HG02981 (cell line): ENCODE measurements around the gene BORCS5.
"Not testable (repeated sequence)": the region's sequence is repeated elsewhere in the genome, so short reads cannot be mapped to it uniquely, and the experiment has no call there.

Source experiments
- ATAC-seq: cut with Tn5 transposase; IDR thresholded peaks from one replicate; pipeline ENCODE4 v1.9.1; 2021; ENCODE audit warnings: mild to moderate bottlenecking, moderate library complexity; ENCODE audit not compliant: unreplicated experiment

The BORCS5 gene

DNA sequence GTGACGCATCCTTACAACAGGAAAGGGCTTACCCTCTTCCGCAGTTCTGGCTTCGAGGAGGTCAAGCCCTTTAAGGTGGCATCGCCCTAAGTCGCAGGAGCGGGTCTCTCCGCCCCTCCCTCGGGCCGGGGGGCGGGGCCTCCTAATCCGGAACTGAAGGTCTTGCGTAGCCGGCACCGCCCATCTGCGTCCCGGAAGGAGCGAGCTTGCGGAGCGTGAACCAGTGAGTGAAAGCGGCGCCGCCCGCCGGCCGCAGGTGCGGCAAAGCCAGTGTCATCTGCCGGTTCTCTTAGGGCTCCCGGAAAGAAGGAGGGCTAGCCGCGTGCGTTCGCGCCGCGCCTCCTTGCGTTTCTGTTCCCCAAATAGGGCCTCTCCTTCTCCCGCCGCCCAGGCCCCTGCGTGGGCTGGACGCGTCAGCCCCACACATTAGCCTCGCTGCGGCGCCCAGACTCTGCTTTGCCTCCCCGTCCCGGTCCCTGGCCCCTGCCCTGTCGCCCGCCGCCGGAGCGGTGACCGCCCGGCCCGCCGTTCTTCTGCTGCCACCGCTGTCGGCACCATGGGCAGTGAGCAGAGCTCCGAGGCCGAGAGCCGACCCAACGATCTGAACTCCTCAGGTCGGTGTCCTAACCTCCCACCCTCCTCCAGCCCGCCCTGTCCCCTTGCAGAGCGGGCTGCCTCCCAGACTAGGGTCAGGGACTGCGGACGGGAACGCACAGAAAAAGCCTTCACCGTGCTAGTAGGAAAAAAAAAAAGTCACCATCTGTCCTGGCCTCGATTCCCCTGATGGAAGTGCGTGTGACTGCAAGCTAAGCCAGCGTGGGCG is at the start of gene BORCS5:
TSS of gene BORCS5 (plus strand) at position 183 of the 823 bp plus-strand sequence. CDS start at position 557, 374 bp downstream.
- ATAC-seq = peak; percentile 88

DNA sequence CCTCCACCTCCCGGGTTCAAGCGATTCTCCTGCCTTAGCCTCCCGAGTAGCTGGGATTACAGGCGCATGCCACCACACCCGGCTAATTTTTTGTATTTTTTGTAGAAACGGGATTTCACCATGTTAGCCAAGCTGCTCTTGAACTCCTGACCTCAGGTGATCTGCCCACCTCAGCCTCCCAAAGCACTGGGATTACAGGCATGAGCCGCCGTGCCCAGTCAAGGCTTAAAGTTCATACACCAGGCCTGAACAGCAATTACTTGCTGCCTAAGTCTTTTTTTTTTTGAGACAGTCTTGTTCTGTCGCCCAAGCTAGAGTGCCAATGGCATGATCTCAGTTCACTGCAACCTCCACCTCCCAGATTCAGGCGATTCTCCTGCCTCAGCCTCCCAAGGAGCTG is 46.2 kb upstream of the BORCS5 start:
- ATAC-seq = not testable (repeated sequence)

DNA sequence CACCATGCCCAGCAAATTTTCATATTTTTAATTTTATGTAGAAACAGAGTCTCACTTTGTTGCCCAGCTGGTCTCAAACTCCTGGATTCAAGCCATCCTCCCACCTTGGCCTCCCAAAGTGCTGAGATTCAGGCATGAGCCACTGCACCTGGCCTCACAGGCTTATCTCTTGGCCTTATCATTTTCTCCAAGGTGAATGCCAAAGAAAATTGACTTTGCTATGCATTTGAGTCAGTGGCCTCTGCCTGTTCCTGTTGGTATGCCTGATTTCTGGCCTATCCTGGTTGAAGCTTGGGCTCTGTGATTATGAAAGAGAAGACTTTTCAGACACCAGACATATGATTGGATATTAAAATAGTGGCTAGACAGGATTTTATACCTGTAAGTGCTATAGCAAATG is 41.0 kb upstream of the BORCS5 start:
- no peak for ATAC-seq

DNA sequence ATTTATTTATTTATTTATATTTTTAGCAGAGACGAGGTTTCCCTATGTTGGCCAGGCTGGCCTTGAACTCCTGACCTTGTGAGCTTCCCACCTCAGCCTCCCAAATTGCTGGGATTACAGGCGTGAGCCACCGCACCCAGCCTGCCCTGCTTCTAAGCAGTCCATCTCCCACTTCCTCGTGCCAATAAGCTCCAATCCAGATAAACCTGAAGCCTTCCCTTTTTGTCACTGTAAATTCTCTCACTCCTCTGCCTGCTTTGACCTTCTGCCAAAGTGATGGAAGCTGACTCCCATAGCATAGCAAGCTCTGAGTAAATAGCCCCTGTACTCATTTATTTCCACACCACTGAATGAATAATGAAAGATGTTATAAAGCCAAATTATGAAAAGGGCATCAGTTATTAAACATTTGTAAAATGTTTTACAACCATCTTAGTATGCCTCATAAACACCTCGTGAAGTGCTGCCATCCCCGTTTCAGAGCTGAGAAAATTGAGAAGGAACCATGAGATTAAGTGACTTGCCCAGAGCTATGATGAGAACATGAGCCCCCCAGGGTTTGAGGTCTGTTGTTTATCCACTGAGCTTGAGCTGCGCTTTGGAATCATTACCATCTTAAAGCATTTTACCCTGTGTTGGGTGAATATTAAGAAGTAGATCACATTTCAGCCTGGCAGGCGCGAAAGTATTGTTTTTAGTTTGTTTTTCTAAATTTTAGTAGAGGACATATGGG is 37.3 kb upstream of the BORCS5 start:
- no peak for ATAC-seq

DNA sequence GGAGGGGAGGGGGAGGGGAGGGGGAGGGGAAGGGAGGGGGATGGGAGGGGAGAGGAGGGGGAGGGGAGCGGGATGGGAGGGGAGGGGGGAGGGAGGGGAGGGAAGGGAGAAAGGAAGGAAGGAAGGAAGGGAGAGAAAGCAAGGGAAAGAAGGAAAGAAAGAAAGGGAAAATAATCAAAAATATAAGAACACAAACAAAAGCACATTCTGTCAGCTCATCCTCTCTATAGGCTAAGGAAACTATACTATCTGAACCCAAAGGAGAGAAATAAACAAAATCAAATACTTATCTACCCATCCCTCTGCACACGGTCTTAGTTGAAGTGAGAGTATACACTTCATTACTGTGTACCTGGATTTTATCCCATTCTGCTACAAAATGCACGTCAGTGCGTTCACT is 33.8 kb upstream of the BORCS5 start:
- no peak for ATAC-seq

DNA sequence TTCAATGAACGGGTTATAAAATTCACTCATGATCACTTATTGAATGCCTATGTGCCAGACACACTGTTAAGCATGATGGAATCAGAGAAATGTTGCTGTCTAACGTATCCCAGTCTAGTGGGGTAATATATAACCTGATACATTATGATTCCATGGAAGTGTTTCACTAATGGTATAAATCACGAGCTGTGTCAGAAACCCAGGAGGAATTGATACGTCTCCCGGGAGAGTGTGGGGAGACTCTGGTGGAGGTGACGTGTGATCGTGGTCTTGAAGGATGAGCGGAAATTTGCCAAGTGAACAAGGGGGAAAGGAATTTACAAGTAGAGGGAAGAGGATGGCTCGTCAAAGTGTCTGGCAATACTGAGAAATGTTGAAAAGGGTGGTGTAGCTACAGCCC is 33.3 kb upstream of the BORCS5 start:
- ATAC-seq = no peak

DNA sequence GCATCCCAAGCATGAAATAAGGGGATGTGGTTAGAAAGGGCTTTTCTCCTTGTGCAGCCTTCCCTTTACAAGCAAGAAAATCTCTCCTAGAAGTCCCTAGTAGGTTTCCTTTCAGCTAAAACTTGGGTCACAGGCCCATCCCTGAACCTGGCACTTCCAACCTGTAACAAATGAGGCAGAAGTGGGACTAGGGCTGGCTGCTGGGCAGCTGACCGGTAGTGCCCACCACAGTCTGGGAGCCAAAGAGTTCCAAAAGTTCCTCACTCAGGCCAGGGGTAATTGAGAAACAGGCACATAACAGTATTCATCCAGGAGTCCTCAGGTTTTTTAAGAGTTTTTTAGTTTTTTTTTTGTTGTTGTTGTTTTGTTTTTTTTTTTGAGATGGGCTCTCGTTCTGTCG is 30.6 kb upstream of the BORCS5 start:
- no peak for ATAC-seq

DNA sequence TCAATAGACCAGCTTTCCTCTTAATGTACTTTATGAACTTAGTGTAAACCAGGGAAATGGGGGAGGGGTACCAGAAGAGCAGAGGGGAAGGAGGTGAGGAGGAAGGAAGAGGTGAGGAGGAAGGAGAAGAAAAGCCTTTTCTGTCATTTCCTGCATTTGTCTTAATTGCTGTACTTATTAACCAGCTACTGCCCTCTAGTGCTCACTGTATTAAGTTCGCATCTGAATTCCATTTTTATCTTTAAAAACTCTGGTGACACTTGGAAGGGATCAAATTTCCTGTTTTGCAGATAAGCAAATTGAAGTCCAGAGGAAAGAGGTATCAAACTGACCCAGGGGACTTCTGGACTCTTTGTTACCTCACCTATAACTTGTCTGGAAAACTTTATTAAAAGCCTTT is 29.1 kb upstream of the BORCS5 start:
- ATAC-seq = no peak

DNA sequence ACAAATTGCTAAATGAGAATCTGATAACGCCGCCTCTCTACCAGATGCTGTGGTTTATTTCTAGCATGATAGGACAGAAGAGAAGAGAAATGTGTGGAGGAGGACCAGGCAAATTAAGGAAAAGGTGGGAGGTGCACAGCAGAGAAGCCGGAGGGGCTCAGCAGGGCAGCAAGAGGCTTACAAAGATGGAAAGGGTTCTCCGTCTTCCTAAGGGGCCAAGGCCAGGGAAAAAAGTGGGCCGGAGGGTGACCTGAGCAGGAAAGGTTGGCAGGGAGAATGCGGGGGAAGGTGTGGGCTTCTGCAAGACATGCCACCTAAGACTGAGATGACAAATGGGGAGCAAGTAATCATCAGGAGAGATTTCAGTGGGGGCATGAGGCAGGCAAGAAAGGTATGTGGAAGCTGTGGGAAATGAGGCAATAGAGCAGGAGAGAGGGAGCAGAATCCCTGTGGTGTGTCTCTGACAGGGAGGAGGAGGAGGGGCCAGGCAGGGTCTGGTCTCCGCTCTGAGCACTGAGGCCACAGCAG is 25.6 kb upstream of the BORCS5 start:
- ATAC-seq = no peak

DNA sequence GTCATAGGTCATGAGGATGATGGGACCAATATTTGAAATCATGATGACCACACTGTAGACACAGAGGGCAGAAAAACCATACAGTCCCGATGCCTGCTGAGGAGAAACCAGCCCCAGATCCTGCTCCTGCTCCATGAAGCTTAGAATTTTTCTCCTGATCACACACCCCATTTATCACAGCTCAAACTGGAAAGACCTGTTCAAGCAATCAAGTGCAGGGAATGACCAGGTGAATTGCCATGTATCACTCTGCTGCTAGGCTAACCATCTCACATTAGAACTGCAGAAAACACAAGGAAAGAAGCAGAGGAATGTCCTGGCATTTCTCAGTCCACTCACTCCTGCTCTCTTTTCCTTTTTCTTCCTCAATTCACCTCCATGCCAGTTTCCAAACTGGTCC is 25.0 kb upstream of the BORCS5 start:
- no peak for ATAC-seq

DNA sequence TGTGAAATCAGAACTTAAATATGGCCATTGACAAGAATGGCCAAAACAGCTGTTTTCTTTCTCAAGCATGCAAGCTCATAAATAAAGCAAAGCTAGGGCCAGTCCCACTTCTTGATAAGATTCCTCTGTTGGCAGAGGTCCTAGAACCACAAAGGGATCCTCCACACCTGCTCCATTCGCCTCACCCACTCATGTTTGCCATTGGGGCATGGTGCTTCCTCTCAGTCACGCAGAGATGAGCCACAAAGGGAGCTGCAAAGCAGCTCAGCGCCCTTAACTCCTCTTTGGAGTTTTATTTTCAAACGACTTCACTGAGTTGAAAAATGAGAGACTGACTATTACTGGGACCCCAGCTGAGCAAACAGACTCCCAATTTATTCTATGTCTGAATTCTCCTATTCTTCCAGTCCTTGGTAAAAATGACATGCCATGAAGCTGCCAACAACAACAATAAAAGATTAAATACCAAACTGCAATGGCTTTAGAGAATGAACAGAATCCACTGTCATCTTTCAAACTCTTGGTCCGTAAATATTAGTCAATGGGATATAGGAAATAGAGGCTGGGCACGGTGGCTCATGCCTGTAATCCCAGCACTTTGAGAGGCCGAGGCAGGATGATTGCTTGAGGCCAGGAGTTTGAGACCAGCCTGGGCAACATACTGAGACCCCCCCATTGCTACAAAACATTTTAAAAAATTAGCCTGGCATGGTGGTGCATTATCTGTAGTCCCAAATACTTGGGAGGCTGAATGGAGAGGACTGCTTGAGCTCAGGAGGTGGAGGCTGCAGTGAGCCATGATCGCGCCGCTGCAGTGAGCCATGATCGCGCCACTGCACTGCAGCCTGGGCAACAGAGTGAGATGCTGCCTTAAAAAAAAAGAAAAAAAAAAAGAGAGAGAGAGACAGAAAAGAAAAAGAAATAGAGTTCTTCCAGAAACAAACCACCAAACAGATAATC is 23.2 kb upstream of the BORCS5 start:
- no peak for ATAC-seq

DNA sequence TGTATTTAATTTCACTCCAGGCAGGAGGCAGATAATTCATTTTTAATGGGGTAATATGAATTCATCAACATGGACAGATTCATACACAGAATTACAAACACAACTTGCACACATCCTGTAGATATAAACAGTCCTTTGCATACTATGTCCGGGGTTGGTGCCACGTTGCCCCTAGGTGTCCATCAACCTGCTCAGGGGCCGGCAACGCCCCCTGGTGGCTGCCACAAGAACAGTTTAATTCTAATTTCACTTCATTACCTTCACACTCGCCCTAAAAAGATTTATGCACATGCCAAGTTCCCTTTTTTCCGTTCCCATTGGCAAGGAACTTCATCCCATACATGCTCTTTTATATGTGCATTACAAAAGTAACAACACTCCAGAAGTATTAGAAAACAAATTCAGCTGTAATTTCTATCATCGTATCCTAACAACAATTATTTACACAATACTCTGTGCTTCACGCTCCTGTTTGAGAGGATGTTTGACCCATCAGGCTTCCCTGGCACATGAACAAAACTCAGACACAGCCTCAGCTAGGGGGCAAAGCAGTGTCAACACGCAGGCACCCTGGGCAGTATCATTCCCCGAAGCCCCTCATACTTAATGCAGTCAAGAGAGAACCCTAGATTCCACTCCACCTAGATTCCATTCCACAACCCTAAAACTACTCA is 22.4 kb upstream of the BORCS5 start:
- ATAC-seq = peak; percentile 61

DNA sequence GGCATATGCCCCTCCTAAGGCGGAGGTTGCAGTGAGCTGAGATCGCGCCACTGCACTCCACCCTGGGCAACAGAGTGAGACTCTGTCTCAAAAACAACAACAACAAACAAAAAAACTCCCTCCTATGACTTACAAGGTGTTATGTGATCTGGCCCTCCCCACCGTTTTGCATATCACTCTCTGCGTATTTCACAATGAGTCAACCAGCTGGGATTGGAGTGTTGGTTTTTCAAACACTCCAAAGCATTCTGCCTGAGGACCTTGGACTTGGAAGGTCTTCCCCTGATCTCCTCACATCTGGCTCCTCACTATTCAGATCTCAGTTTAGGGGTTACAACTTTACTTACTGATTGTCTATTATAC is 20.8 kb upstream of the BORCS5 start:
- peak; percentile 54 for ATAC-seq

DNA sequence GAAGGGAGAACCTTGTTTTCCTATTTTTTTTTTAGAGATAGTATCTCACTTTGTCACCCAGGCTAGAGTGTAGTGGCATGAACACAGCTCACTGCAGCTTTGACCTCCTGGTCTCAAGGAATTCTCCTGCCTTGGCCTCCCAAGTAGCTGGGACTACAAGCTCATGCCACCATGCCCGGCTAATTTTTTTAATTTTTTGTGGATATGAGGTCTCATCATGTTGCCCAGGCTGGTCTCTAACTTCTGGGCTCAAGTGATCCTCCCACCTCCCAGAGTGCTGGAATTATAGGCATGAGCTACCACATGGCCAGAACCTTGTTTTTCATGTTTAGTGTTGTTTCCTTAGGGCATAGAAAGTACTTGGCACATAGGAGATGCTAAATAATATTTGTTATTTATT is 20.4 kb upstream of the BORCS5 start:
- ATAC-seq = no peak

DNA sequence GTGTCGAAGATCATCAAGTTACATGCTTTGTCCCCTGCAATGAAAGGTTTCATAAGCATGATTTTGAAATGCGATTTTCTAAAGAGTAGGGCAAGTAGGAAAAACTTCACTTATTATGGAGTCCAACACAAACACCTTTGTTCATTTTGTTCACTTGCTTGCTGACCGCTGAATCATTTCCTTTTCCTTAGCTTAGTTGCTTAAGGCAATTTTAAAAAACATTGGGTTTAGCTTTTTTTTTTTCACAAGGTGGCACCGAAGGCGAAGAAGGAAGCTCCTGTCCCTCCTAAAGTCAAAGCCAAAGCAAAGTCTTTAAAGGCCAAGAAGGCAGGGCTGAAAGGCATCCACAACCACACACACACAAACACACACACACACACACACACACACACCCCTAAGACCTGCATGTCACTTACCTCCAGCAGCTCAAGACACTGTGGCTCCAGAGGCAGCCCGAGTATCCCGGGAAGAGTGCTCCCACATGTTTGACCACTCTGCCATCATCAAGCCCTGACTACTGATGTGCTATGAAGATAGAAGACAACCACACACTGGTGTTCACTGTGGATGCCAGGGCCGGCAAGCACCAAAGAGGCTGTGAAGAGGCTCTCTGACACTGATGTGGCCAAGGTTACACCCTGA is 18.2 kb upstream of the BORCS5 start:
- ATAC-seq = no peak

DNA sequence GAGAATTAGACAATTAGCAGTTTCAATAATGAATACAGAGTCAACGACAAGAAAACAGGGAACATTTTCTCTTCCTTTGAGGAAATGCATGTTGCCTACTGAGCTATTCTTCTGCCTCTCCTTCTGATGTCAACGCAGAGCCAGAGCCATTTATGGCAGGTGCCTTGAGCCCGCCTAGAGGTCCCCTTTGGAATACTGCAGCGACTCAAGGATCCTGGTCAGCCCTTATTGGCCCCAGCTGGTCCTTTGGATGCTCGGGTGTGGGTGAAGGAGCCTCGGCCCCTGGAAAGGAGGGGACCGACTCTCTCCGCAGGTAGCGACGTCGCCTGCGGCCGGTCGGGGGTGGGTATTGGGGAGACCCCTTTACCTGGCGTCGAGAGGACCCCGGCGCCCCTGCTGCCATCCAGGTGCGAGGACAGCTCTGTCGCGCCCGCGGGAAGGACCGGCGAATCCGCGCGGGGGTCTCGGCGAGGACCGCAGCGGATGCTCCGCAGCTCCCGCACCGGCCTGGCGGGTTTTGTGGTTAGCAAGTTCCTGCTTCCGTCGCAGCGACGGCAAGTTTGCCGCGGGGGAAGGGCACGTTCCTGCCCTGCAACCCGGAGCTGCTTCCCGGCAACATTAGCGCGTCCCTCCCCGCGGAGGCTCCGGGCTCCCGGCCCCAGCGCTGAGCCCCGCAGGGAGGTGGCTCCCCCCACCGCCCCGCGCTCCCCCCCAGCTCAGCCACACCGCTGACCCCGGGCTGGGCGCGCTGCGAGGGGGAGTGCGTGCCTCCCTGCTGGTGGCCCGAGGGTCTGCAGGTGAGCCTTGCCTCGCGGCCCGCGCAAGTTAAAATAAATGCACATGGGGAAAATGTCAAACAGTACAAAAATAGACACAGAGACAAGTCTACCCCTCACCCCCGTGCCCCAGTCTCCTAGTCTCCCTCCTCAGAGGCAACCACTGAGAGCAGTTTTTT is 6.9 kb upstream of the BORCS5 start, which contains the start of gene MANSC1:
TSS of gene MANSC1 (minus strand) at position 532 of the 955 bp plus-strand sequence. CDS start 6,928 bp downstream, outside the sequence.
- no peak for ATAC-seq

DNA sequence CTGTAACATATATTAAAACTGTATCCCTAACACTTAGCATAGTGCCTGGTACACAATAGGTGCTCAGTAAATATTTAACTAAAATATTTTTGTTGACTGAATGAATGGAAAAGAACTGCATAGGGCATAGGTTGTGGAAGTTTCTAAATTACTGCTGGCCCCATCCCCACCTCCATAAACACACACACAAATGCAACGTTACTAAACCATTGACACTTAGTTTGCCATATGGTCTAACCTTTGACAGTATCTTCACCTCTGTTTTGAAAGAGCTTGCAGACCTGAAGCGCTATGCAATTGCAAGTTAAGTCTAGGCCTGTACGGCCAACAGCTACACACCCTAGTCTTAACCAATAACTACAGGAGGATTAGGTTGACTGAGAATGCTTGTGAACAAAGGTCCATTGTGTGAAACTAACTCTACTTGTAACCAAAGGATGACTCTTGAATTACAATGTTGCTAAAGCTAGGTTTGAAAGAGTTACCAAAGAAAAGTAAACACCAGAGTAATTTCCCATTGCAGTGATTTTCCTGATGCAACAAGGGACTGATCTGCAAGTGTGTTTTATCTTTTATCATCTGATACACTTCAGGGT is 5.9 kb upstream of the BORCS5 start:
- no peak for ATAC-seq

DNA sequence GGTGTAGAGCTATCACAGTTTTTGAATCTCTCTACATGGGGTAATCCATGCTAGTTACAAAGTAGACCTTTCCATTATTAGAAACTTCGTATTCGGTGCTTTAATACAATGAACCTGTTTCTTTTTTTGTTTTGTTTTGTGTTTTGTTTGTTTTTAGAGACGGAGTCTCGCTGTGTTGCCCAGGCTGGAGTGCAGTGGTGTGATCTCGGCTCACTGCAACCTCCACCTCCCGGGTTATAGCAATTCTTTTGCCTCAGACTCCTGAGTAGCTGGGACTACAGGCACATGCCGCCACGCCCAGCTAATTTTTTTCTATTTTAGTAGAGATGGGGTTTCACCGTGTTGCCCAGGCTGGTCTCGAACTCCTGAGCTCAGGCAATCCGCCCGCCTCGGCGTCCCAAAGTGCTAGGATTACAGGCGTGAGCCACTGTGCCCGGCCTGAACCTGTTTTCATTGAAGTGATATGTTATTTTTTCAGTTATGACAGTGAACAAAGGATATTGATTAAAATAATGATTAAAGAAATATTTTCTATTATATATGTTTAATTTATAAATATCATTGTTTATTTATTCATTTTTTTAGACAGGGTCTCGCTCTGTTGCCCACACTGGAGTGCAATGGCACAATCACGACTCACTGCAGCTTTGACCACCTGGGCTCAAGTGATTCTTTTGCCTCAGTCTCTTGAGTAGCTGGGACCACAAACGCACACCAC is 5.3 kb upstream of the BORCS5 start:
- not testable (repeated sequence) for ATAC-seq
